GM13977 (cell line): ENCODE measurements around the gene FSTL4.

Source experiments
- DNase-seq: peaks from one replicate; pipeline ENCODE4 v3.0.0; 2012; ENCODE audit warnings: low spot score
- CTCF ChIP-seq: IDR thresholded peaks from 2 replicates; pipeline ENCODE4 v1.5.1; 2012; ENCODE audit warnings: mild to moderate bottlenecking, control low read depth; ENCODE audit not compliant: insufficient read depth; ENCODE audit errors: extremely low read depth, missing control alignments
- in situ Hi-C: fragments of 300-500 bp; cut with MboI; formaldehyde crosslinking; loops from one replicate; pipeline ENCODE4 v1.12.0; 2022; ENCODE audit warnings: low sequenced_read_pairs, low pct_unique_long_range_greater_than_20kb, mixed read lengths, inconsistent platforms; ENCODE audit not compliant: unreplicated experiment

Gene FSTL4

GRCh38 chr5:133253070-133253469 lies 359.3 kb downstream of the FSTL4 start:
- in situ Hi-C loops = no loop called here
- DNase-seq = no peak
- TF ChIP-seq CTCF = no peak

- in situ Hi-C loops = no loop called here
- TF ChIP-seq CTCF = no peak
- DNase-seq = no peak
Observed at GRCh38 chr5:133252133-133252480, 360.2 kb downstream of the FSTL4 start.

- in situ Hi-C loops = no loop called here
- TF ChIP-seq CTCF = no peak
- no peak for DNase-seq
Observed at GRCh38 chr5:133251296-133252132, 360.8 kb downstream of the FSTL4 start.

GRCh38 chr5:133250527-133250926 lies 361.8 kb downstream of the FSTL4 start:
- no peak for TF ChIP-seq CTCF
- in situ Hi-C loops = no loop called here
- no peak for DNase-seq

- no peak for DNase-seq
- no peak for TF ChIP-seq CTCF
- in situ Hi-C loops = no loop called here
Observed at GRCh38 chr5:133249593-133249992, 362.7 kb downstream of the FSTL4 start.

- DNase-seq = no peak
- peak; percentile 28 for TF ChIP-seq CTCF
- in situ Hi-C loops = no loop called here
Observed at GRCh38 chr5:133247881-133248624, 364.3 kb downstream of the FSTL4 start.
